Loucy (cell line): ENCODE measurements around the gene CRAT.

ENCODE experiments used
- H2AFZ ChIP-seq: fragments of 200-600 bp; sonication (generic); 2 replicates; pipeline ENCODE4 v1.6.0; 2016; ENCODE audit warnings: antibody characterized with exemption, mild to moderate bottlenecking, low read length, moderate library complexity
- H3F3A ChIP-seq: fragments of 200-600 bp; 2 replicates; pipeline ENCODE4 v1.6.0; 2016; ENCODE audit warnings: antibody characterized with exemption, low read depth, mild to moderate bottlenecking
- H3K27me3 ChIP-seq: fragments of 200-600 bp; sonication (generic); 2 replicates; pipeline ENCODE4 v1.6.1; 2014; ENCODE audit warnings: low read length, mild to moderate bottlenecking; ENCODE audit not compliant: insufficient read depth, poor library complexity, severe bottlenecking
- H3K36me3 ChIP-seq: fragments of 200-600 bp; sonication (generic); 2 replicates; pipeline ENCODE4 v1.6.1; 2016; ENCODE audit warnings: low read length; ENCODE audit not compliant: insufficient read depth
- H3K4me1 ChIP-seq: fragments of 200-600 bp; sonication (generic); 2 replicates; pipeline ENCODE4 v1.5.1; 2014; ENCODE audit warnings: low read length, mild to moderate bottlenecking; ENCODE audit not compliant: insufficient read depth, poor library complexity, severe bottlenecking
- H3K4me2 ChIP-seq: fragments of 200-600 bp; sonication (generic); 2 replicates; pipeline ENCODE4 v1.6.0; 2014; ENCODE audit warnings: antibody characterized with exemption, low read length, low read depth, mild to moderate bottlenecking; ENCODE audit not compliant: poor library complexity, severe bottlenecking
- H3K4me3 ChIP-seq: fragments of 200-600 bp; sonication (generic); 2 replicates; pipeline ENCODE4 v1.5.1; 2014; ENCODE audit warnings: low read length, mild to moderate bottlenecking, mixed read lengths; ENCODE audit not compliant: poor library complexity, severe bottlenecking
- H3K79me2 ChIP-seq: fragments of 200-600 bp; sonication (generic); 2 replicates; pipeline ENCODE4 v1.6.1; 2014; ENCODE audit warnings: low read length; ENCODE audit not compliant: insufficient read depth
- H3K9ac ChIP-seq: fragments of 200-600 bp; sonication (generic); 2 replicates; pipeline ENCODE4 v1.6.0; 2014; ENCODE audit warnings: mild to moderate bottlenecking, low read depth, low read length, moderate library complexity; ENCODE audit not compliant: poor library complexity, severe bottlenecking
- H3K9me2 ChIP-seq: fragments of 200-600 bp; sonication (generic); replicated peaks from 2 replicates; pipeline ENCODE4 v1.6.1; 2016; ENCODE audit warnings: low read depth, low read length, mixed read lengths
- H3K9me3 ChIP-seq: fragments of 200-600 bp; sonication (generic); 2 replicates; pipeline ENCODE4 v1.6.1; 2014; ENCODE audit warnings: mild to moderate bottlenecking, antibody characterized with exemption, low read length, low read depth; ENCODE audit not compliant: insufficient read depth
- H4K20me1 ChIP-seq: fragments of 200-600 bp; sonication (generic); 2 replicates; pipeline ENCODE4 v1.6.0; 2014; ENCODE audit warnings: antibody characterized with exemption, low read length, mild to moderate bottlenecking; ENCODE audit not compliant: insufficient read depth, poor library complexity, severe bottlenecking
- EZH2phosphoT487 ChIP-seq: fragments of 200-600 bp; IDR thresholded peaks from 2 replicates; pipeline ENCODE4 v1.6.1; 2018; ENCODE audit warnings: antibody characterized with exemption, mild to moderate bottlenecking, moderate library complexity, borderline replicate concordance
- TF ChIP-seq, protein P1 (sequence below): fragments of 200-600 bp; sonication (generic); conservative IDR thresholded peaks from 2 replicates; pipeline ENCODE4 v1.5.1; 2014; ENCODE audit warnings: mild to moderate bottlenecking, antibody characterized with exemption, low read length

Gene CRAT

DNA sequence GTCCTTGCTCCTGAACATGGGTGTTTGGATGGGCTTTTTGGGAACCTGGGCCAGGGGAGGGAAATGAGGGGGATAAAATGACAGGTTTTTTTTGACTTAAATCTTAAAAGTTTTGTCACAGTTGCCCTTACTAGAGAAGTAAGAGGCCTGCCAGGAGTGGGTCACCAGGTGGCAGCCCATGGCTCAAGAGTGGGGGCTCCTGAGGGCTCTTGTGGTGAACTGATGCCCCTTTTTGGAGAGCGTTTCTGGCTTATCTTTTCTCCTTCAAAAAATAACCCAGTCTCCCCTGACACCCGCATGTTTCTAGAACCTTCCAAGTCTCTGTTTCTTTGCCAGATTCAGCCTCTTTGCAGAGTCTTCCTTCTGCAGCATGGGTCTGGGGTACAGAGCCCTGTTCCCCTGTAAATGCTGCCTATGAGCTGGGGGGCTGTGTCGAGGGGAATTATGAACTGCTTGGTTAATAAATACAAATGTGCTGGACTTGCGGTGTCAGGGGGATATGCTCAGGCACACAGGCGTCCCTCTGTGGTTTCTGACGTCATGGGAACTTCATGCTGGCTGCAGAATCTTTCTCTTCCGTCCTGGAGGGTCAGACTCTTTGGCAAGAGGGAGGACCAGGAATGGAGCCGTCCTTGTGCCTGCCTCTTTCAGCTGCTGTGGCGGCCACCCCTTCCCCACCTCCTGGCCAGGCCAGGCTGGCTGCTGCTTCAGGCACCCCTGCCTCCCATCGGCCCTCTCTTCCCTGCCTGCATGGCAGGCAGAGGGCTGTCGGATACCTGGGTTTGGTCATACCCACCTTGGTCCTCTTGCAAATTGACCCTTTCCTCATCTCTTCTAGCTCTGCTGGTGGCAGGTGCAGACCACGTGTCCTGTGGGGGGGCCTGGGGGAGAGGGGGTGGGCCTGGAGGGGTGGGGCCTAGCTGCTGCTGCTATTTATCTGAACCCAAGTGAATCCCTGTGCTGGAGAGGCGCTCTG lies 30.8 kb upstream of the CRAT start:
- Histone ChIP-seq H3K27me3 (no peaks in the 10 kb centered on the region), H3K9ac (peak overlapping the region; percentile 100), H3K79me2 (peaks cover 19% of the 10 kb centered on the region), H3K36me3 (peaks cover 22% of the 10 kb centered on the region; the same call in 1 of the 2 replicates), H3K4me1 (peaks cover 37% of the 10 kb centered on the region), H3K9me2 (no peaks in the 10 kb centered on the region), H3K9me3 (no peaks in the 10 kb centered on the region), H3K4me3 (peak overlapping the region; percentile 82), H2AFZ (no peak overlapping the region), H3K4me2 (peak overlapping the region; percentile 80), H4K20me1 (peaks cover 3% of the 10 kb centered on the region), H3F3A (0 out of 2 replicates have a peak, but pooled peaks cover 3% of the 10 kb centered on the region)
- TF ChIP-seq, protein P1, sequence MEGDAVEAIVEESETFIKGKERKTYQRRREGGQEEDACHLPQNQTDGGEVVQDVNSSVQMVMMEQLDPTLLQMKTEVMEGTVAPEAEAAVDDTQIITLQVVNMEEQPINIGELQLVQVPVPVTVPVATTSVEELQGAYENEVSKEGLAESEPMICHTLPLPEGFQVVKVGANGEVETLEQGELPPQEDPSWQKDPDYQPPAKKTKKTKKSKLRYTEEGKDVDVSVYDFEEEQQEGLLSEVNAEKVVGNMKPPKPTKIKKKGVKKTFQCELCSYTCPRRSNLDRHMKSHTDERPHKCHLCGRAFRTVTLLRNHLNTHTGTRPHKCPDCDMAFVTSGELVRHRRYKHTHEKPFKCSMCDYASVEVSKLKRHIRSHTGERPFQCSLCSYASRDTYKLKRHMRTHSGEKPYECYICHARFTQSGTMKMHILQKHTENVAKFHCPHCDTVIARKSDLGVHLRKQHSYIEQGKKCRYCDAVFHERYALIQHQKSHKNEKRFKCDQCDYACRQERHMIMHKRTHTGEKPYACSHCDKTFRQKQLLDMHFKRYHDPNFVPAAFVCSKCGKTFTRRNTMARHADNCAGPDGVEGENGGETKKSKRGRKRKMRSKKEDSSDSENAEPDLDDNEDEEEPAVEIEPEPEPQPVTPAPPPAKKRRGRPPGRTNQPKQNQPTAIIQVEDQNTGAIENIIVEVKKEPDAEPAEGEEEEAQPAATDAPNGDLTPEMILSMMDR = no peak
- no peak for TF ChIP-seq EZH2phosphoT487

DNA sequence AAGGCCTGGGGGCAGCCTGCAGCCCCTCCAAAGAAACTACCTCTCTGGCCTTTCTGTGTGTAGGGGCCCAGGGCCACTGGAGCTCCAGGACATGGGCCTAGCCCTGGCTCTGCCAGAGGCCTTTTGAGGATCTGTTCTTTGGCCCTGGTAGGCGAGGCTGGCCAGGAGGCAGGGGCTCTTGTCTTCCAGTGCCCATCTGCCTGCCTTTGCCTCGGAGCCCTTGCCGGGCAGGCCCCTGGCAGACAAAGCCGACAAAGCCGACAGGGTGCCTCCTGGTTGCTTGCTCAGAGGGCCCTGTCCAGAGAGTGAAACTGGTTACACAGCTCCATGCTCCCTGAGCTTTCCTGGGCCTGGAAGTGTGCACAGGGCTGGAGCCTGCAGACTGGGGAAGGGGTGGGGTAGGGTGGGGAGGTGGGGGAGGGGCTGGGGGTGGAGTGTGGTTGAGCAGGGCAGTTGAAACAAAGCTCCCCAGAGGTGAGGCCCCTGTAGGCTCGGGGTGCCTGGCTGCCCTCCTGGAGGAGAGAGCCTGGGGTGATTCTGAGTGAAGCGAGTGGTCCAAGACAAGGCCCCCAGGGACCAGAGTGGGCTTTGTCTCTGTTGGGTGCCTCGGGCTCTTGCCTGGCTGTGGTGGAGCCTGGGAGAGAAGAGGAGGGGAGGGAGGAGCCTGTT lies 29.9 kb upstream of the CRAT start:
- peak overlapping the region; percentile 82 for H3K4me3 ChIP-seq
- H3K9me2 ChIP-seq = no peaks in the 10 kb centered on the region
- peaks cover 37% of the 10 kb centered on the region for H3K4me1 ChIP-seq
- H3K79me2 ChIP-seq = peaks cover 19% of the 10 kb centered on the region
- no peaks in the 10 kb centered on the region for H3K27me3 ChIP-seq
- no peak overlapping the region for H2AFZ ChIP-seq
- H3K9ac ChIP-seq = peak overlapping the region; percentile 100
- H4K20me1 ChIP-seq = peaks cover 3% of the 10 kb centered on the region
- no peaks in the 10 kb centered on the region for H3K9me3 ChIP-seq
- TF ChIP-seq EZH2phosphoT487 = no peak
- TF ChIP-seq, protein P1 = no peak
- H3F3A ChIP-seq = 0 out of 2 replicates have a peak, but pooled peaks cover 3% of the 10 kb centered on the region
- H3K4me2 ChIP-seq = peak overlapping the region; percentile 80
- peaks cover 22% of the 10 kb centered on the region; the same call in 1 of the 2 replicates for H3K36me3 ChIP-seq

GRCh38 chr9:129139993-129140396 lies 29.4 kb upstream of the CRAT start:
- Histone ChIP-seq H2AFZ (0 out of 2 replicates have a peak overlapping the region, but pooled peaks have one; percentile 40), H3K9me3 (no peaks in the 10 kb centered on the region), H4K20me1 (peaks cover 3% of the 10 kb centered on the region), H3K4me2 (peak overlapping the region; percentile 80), H3K4me1 (peaks cover 37% of the 10 kb centered on the region), H3K4me3 (peak overlapping the region; percentile 82), H3K9me2 (no peaks in the 10 kb centered on the region), H3K27me3 (no peaks in the 10 kb centered on the region), H3K9ac (peak overlapping the region; percentile 100), H3K79me2 (peaks cover 19% of the 10 kb centered on the region), H3F3A (0 out of 2 replicates have a peak, but pooled peaks cover 3% of the 10 kb centered on the region), H3K36me3 (peaks cover 22% of the 10 kb centered on the region; the same call in 1 of the 2 replicates)
- no peak for TF ChIP-seq EZH2phosphoT487
- TF ChIP-seq, protein P1 = no peak
